ENCODE results near the gene PLCB1.

Gene PLCB1

GRCh38 chr20:8774412-8774811 is 642.3 kb downstream of the PLCB1 start:
- no peak overlapping the region for H3K4me3 ChIP-seq (ENCODE audit: low read depth, low read length)
- no peak for DNase-seq

GRCh38 chr20:8777911-8778310 is 645.8 kb downstream of the PLCB1 start:
- no peak overlapping the region for H3K4me3 ChIP-seq (ENCODE audit: low read depth, low read length)
- DNase-seq, result no peak
- no peaks in the 10 kb centered on the region for H3K27me3 ChIP-seq (ENCODE audit: insufficient read depth, low read depth, severe bottlenecking)
- no peak for TF ChIP-seq CTCF (IDR thresholded peaks at IDR 0.05; ENCODE audit: low read depth, low read length)
- H3K36me3 ChIP-seq, result no peaks in the 10 kb centered on the region
- no peaks in the 10 kb centered on the region for H3K9me3 ChIP-seq (ENCODE audit: severe bottlenecking)
- H3K27ac ChIP-seq, result no peak overlapping the region

More at GRCh38 chr20:8774412-8774811, 642.3 kb downstream of the PLCB1 start:
- TF ChIP-seq CTCF (IDR thresholded peaks at IDR 0.05; ENCODE audit: low read depth, low read length), result no peak
- Histone ChIP-seq H3K27ac (no peak overlapping the region), H3K36me3 (no peaks in the 10 kb centered on the region), H3K9me3 (ENCODE audit: severe bottlenecking) (no peaks in the 10 kb centered on the region), H3K27me3 (ENCODE audit: insufficient read depth, low read depth, severe bottlenecking) (no peaks in the 10 kb centered on the region)

- DNase-seq, result no peak
- Histone ChIP-seq H3K36me3 (no peaks in the 10 kb centered on the region), H3K27me3 (ENCODE audit: insufficient read depth, low read depth, severe bottlenecking) (no peaks in the 10 kb centered on the region), H3K27ac (no peak overlapping the region), H3K9me3 (ENCODE audit: severe bottlenecking) (no peaks in the 10 kb centered on the region), H3K4me3 (ENCODE audit: low read depth, low read length) (no peak overlapping the region)
- no peak for TF ChIP-seq CTCF (IDR thresholded peaks at IDR 0.05; ENCODE audit: low read depth, low read length)
Measured at GRCh38 chr20:8778387-8778786, 646.3 kb downstream of the PLCB1 start.

GRCh38 chr20:8780915-8781314 is 648.8 kb downstream of the PLCB1 start:
- H3K4me3 ChIP-seq (ENCODE audit: low read depth, low read length), result no peak overlapping the region
- H3K27ac ChIP-seq, result no peak overlapping the region
- no peak for TF ChIP-seq CTCF (IDR thresholded peaks at IDR 0.05; ENCODE audit: low read depth, low read length)
- H3K36me3 ChIP-seq, result no peaks in the 10 kb centered on the region
- H3K27me3 ChIP-seq (ENCODE audit: insufficient read depth, low read depth, severe bottlenecking), result no peaks in the 10 kb centered on the region
- no peak for DNase-seq
- H3K9me3 ChIP-seq (ENCODE audit: severe bottlenecking), result no peaks in the 10 kb centered on the region

- Histone ChIP-seq H3K9me3 (ENCODE audit: severe bottlenecking) (no peaks in the 10 kb centered on the region), H3K27ac (no peak overlapping the region), H3K27me3 (ENCODE audit: insufficient read depth, low read depth, severe bottlenecking) (no peaks in the 10 kb centered on the region), H3K36me3 (no peaks in the 10 kb centered on the region), H3K4me3 (ENCODE audit: low read depth, low read length) (no peak overlapping the region)
- no peak for TF ChIP-seq CTCF (IDR thresholded peaks at IDR 0.05; ENCODE audit: low read depth, low read length)
- no peak for DNase-seq
Measured at GRCh38 chr20:8782804-8783203, 650.7 kb downstream of the PLCB1 start.

- Histone ChIP-seq H3K27me3 (ENCODE audit: insufficient read depth, low read depth, severe bottlenecking) (no peaks in the 10 kb centered on the region), H3K9me3 (ENCODE audit: severe bottlenecking) (no peaks in the 10 kb centered on the region), H3K27ac (no peak overlapping the region), H3K36me3 (no peaks in the 10 kb centered on the region), H3K4me3 (ENCODE audit: low read depth, low read length) (no peak overlapping the region)
- TF ChIP-seq CTCF (IDR thresholded peaks at IDR 0.05; ENCODE audit: low read depth, low read length), result no peak
- DNase-seq, result no peak
Measured at GRCh38 chr20:8783734-8784133, 651.7 kb downstream of the PLCB1 start.
